ENCODE measurements around the gene PTPMT1.

PTPMT1 gene

GRCh38 chr11:47616726-47617416 lies 51.5 kb downstream of the PTPMT1 start:
- DNase-seq: peak; percentile 25

GRCh38 chr11:47617417-47617809 lies 52.0 kb downstream of the PTPMT1 start:
- DNase-seq: no peak

DNA sequence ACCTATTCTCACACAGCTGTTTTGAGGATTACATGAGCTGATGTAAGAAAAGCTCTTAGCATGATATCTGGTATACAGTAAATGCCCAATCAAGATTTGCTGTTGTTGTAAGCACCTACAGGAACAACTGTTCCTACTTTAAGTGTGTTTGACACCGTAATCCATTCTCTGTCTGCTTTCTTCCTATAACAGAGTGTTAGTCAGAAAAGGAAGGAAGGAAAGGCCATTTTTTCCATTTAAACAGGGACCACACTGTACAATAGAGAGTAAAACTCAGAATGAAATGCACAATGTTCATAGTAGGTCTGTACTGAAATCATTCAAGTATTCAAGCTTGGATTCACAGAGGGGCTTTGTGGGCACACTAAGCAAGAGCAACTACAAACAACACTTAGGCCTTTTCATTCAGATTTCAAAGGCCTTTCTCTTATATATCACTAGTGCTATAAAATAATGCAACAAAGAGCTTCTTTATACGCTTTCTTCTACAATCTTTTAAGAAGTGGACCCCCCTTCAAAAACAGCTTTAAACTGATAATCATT lies 55.5 kb downstream of the PTPMT1 start:
- no peak for DNase-seq

All from NCI-H226 (cell line).